Activated naive CD4-positive, alpha-beta T cell treated with Interleukin-2 at 50 U/mL for 16 hours (primary cell): ENCODE data around the gene PRM1.

ENCODE experiments used
- DNase-seq: peaks from one replicate; pipeline ENCODE4 v3.0.0-alpha.2; 2020

Gene PRM1, protein sequence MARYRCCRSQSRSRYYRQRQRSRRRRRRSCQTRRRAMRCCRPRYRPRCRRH

GRCh38 chr16:11280616-11281522, at the start of gene PRM1:
PRM1 (minus strand) TSS chr16:11281330; CDS start chr16:11281238, 92 bp downstream.
- DNase-seq, result no peak

- DNase-seq, result no peak
Observed at GRCh38 chr16:11330526-11331237, 49.6 kb upstream of the PRM1 start.

GRCh38 chr16:11329891-11330290, 48.8 kb upstream of the PRM1 start:
- DNase-seq, result no peak

DNA sequence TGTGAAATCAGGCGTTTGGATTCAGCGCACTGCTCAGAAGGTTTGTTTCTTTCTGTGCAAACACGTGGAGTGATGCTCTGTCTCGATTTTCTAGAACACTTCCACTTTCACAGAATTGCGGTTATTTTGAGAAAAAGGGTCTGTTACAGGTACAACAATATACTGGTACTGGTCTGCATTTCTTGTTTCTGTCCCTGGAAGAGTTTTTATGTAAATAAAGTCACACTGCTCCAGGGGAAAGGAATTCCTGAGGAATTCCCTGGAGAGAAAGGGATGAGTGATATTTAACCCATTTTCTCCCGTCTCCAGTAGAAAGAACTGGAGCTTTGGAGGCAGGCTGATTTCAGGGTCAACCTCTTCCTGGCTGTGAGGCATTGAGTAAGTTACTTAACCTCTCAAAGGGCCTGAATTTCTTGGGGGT, 48.0 kb upstream of the PRM1 start:
- DNase-seq, result no peak

DNA sequence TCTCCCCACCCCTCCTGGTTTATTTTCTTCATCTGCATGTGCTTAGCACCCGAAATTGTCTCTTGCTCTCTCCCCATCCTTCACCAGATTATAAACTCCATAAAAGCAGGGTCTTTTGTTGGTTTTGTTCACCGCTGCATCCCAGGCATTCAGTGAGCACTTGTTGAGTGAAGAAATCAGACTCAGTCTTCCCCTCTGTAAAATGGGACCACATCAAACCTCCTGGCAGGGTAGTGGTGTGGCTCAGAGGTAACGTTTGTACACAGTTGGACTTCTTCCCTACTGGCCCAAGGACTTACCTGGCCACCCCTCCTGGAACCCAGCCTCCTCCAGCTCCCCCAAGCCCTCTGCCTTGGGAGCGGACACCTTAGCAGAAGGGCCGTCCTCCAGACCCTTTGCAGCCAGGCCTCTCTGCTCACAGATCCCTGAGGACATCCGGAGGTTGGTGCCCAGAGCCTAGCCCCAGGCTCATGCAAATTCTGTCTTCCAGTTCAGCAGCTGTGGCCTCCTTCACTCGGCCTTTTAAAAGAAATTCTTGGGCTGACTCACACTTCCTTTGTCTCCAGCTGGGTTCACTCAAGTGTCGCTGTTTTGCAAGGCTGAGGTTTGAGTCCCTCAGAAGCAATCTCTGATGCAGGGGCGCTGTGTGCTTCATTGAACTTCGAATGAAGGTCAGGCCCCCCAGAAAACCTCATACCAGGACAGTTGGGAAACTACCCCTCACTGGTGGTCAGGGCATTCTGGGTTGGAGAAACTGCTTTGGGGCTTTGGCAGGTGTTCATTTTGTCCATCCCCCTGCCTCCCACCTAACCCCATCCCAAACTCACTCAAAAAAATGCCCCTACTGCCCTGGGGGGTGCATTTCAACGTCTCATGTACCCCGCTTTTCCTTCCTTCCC, 47.3 kb upstream of the PRM1 start:
- peak; percentile 48 for DNase-seq

DNA sequence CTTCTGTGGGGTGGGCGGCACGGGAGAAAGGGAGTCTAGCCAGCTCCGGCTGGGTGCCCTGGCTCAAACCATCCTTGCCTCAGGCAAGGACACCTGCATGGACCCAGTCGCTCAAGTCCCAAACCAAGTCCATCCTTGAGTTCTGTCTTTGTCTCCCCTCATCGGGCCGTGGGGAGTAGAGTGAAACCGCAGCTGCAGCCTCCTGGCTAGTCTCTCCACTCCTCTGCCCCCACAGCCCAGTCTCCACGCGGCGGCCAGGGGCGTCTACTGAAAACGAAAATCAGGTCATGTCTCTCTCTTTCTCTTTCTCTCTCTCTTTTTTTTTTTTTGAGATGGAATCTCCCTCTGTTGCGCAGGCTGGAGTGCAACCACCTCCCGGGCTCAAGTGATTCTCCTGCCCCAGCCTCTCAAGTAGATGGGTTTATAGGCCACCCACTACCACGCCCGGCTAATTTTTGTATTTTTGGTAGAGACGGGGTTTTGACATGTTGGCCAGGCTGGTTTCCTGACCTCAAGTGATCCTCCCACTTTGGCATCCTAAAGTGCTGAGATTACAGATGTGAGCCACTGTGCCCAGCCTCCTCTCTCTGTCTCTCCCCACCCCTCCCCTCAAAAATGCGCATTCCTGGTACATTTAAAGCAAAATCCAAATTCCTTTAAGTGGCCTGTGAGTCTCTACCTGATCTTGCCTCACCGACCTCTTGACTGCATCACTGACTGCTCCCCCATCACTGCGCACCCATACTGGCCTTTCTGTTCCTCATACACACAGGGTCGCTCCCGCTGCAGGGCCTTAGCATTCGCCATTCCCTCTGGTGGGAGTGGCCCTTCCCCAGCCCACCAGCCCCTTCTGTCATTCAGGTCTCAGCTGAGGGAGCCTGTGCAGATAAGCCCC, 46.4 kb upstream of the PRM1 start:
- DNase-seq, result peak; percentile 39

- DNase-seq, result no peak
Observed at GRCh38 chr16:11326737-11327276, 45.7 kb upstream of the PRM1 start.

- no peak for DNase-seq
Observed at GRCh38 chr16:11326084-11326736, 45.1 kb upstream of the PRM1 start.

DNA sequence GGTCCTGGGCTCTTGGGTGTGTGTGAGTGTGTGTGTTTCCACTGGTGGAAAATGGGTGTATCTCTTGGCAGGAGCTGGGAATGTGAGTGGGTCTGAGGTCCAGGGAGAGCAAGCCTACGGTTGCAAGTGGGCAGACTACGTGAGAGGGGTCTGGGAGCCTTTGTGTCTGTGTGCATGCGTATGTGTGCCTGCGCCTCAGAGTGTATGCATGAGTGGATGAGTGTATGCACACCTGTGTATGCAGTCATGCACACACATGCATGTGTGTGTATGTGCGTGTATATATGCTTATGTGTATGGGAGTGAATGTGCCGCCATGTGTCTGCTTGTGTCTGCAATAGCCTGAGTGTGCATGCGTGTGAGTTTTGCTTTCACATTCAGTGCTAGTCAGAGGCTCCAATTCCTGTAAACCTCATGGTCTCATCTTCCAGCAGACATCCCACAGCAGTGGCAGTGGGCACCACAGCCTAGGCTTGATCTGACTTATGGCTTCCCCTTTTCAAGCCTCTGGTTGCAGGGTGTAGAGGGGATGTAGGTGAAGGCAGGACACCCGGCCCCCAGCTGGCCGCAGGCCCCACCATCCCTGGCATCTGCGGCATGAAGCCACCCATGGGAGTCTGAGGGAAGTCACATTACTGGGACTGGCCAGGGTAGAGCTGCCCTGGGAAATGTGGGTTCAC, 44.4 kb upstream of the PRM1 start:
- DNase-seq, result peak; percentile 22

DNA sequence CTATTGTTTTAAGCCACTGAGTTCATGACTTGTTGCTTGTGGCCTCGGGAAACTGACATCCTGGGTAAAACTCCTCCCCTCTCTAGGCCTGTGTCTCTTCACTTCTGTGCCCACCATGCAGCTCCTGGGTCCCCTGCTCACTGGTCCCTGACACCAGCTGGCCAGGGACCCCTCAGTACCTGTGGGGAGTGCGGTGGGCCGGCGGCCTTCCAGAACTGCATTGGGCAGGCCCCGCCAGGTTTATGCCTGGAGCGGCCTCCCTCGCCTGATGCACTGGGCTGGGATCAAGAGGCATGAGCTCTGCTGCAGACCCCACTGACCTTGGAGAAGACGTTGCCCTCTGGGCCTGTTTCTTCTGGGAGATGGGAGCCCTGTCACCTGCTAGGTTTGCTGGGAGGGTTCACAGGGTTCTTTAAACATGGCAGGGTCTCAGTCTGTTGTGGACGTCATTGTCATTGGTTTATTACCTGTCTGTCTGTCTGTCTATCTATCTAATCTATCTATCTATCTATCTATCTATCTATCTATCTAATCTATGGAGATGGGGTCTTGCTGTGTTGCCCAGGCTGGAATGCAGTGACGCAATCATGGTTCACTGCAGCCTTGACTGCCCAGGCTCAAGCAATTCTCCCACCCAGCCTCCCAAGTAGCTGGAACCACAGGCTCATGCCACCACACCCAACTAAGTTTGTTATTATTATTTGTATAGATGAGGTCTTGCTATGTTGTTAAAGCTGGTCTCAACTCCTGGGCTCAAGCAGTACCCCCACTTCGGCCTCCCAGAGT, 42.6 kb upstream of the PRM1 start:
- DNase-seq, result no peak

DNA sequence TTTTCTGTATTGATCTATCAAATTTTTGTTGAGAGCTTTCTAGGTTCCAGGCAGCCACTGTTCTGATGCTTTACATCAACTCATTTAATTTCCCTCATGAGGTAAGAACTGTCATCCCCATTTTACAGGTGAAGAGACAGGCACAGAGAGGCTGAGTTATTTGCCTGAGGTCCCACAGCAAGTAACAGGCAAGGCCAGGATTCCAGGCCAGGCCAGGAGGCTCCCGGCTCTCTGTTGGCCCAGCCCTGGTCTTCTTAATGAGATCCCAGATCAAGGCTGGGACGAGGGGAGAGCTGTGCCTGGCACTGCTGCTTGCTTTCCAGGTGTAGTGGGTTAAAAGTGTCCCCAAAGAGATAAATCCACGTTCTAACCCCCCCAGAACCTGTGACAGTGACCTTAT, 41.7 kb upstream of the PRM1 start:
- DNase-seq, result no peak

DNA sequence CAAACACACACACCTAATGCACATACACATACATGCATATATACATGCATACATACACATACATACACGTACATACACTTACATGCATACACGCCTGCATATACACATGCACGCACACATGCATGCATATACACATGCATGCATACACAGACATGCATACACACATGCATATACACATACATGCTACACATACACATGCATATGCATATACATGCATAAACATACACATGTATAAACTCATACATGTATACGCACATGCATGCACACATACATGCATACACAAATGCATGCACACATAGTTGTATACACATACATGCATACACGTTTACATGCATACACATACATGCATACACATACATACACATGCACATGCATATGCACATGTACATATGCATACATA, 40.5 kb upstream of the PRM1 start:
- no peak for DNase-seq

DNA sequence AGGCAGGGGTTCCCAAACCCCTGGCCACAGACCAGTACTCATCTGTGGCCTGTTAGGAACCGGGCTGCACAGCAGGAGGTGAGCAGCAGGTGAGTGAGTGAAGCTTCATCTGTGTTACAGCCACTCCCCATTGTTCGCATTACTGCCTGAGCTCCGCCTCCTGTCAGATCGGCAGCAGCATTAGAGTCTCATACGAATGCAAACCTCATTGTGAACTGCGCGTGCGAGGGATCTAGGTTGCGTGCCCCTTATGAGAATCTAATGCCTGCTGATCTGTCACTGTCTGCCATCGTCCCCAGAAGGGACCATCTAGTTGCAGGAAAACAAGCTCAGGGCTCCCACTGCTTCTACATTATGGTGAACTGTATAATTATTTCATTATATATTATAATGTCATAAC, 39.0 kb upstream of the PRM1 start:
- no peak for DNase-seq

DNA sequence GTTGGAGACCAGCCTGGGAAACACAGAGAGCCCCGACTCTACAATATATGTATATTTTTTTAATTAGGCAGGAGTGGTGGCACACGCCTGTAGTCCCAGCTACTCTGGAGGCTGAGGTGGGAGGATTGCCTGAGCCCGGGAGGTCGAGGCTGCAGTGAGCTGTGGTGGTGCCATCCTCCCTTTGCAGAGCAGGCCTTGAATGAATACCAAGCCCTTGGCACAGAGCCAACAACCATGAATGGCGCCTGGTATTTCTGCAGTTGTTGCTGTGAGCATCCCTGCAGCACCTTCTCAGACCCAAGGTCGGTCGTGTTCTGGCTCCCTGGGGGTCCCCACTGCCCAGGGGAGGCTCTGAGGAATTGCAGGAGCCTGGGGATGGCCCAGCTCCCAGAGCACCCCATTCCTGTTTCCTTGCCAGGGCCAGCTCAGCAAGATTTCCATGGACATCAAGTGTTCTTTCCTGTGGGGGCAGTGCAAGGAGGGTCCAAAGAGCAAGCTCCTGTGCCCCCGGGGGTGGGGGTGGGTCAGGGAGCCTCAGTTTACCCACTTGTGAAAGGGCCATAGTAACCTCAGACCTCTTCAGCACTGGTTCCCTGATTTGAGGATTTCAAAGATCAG, 38.5 kb upstream of the PRM1 start:
- DNase-seq, result no peak

DNA sequence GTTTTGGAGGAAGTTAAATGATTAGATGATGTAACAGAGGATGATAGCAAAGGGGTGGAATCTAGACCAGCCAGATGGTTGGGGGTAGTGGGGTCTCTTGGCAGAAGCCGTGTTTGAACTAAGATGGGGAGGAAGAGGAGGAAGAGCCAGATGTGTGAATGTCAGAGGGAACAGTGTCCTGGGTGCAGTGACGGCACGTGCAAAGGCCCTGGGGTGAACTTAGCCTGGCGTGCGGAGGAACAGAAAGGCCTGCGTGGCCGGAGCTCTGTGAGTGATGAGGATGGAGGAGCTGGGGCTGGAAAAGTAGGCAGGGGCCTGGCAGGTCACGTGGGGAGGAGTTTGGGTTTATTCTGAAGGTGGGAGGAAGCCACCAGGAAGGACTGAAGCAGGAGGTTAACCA, 37.7 kb upstream of the PRM1 start:
- no peak for DNase-seq

GRCh38 chr16:11316331-11317015, 35.3 kb upstream of the PRM1 start:
- no peak for DNase-seq

DNA sequence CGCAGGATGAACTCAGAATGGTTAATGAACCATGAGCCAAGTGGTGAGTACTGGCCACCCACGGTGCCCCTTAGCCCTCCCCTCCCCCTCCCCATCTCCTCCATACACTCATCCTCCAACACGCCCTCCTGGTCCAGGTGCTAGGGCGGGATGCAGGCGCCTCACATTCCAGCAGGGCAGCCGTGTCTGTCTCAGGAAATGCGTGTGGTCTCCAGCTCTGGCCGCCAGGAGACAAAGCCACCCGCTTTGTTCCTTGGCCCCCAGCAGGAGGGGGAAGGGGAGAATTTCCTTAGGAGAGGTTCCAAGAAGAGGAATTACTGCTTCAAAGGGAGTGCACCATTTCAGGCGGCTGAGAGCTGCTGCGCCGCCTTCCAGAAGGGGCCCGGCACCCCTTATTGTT, 34.4 kb upstream of the PRM1 start:
- DNase-seq, result no peak

DNA sequence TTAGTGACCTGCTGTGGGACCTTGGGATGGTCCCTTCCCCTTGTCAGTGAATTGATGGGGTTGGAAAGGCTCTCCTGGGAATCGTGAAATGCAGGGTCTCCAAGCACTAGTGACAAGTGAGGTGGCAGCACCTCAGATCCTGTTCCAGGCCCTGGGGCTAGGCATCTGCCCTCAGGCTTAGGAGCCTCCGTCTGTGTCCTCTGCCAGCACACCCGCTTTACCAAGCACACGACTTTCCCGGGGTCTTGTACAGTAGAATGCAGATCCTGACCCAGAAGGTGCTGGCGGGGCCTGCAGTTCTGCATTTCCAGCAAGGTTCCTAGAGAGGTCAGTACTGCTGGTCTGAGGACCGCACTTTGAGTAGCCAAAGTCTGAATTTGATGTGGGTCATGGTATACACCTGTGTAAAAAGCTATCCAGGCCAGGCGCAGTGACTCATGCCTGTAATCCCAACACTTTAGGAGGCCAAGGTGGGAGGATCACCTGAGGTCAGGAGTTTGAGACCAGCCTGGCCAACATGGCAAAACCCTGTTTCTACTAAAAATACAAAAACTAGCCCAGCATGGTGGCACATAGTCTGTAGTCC, 33.3 kb upstream of the PRM1 start:
- DNase-seq, result no peak
